Body of pancreas (tissue), 4 donors: ENCODE measurements around the gene HOXC10. TPM values are rescaled to one million over a fixed set of nuclear protein-coding genes. Genes with fewer than 3 reads are reported as not detected.

Experiments
- ATAC-seq: fragments of 150-250 bp; one replicate; pipeline ENCODE4 v1.9.1; 2016
- DNase-seq, 4 donors: peaks; one replicate each; pipeline ENCODE4 v3.0.0-alpha.2; 2019
- H3K27ac ChIP-seq, 4 donors: fragments of 200-600 bp; sonication (generic); 1 replicate in 3 of 4; 2 replicates in 1 of 4; pipeline versions ENCODE4 v1.5.1 to v1.6.1; 2016 to 2019; ENCODE audit warnings: mild to moderate bottlenecking in 1 of 4, mixed read lengths in 1 of 4, moderate library complexity in 1 of 4
- H3K27me3 ChIP-seq, 2 donors: fragments of 200-600 bp; sonication (generic); one replicate each; pipeline ENCODE4 v1.6.0; 2016; ENCODE audit warnings: mild to moderate bottlenecking in 1 of 2
- H3K36me3 ChIP-seq, 2 donors: fragments of 200-600 bp; sonication (generic); replicated peaks in 1 of 2; 2 replicates each; pipeline ENCODE4 v1.5.1; 2016; ENCODE audit warnings: low read depth in 2 of 2; ENCODE audit not compliant: insufficient read depth in 1 of 2
- H3K4me1 ChIP-seq: fragments of 200-600 bp; sonication (generic); one replicate; pipeline ENCODE4 v1.6.0; 2016
- H3K4me3 ChIP-seq, 2 donors: fragments of 200-600 bp; sonication (generic); 1 replicate in 1 of 2; 2 replicates in 1 of 2; pipeline ENCODE4 v1.5.1; 2016 to 2019
- H3K9me3 ChIP-seq, 3 donors: fragments of 200-600 bp; sonication (generic); 1 replicate in 2 of 3; 2 replicates in 1 of 3; pipeline ENCODE4 v1.5.1; 2016
- CTCF ChIP-seq, 7 experiments: fragments of 450-650 bp in 4 of 7; fragments of 200-600 bp in 3 of 7; sonication (generic) in 3 of 7; IDR thresholded peaks; one replicate each; pipeline ENCODE4 v1.5.1; 2016 to 2019; ENCODE audit warnings: antibody characterized with exemption in 7 of 7
- POLR2A ChIP-seq, 3 donors: fragments of 450-650 bp; IDR thresholded peaks; one replicate each; pipeline ENCODE4 v1.6.1; 2016; ENCODE audit warnings: antibody characterized with exemption in 3 of 3, mild to moderate bottlenecking in 2 of 3
- WGBS, 2 donors: methylation state at CpG; one replicate each; pipeline ENCODE4 v1.1.5; 2017; 5-methylcytosine and 5-hydroxymethylcytosine counted together
- intact Hi-C: fragments of 100-400 bp; cut with DNase I; formaldehyde crosslinking; loops from one replicate; pipeline ENCODE4 v1.15.1; 2023
- total RNA-seq, 2 donors: library from RNA; depleted of rRNA; stranded (reverse); fragments of >200 nt; gene quantifications; one replicate each; pipeline ENCODE4 v1.1.0, GENCODE V29; 2016

The HOXC10 gene
- total RNA-seq, 2 donors from 2014 or later = not detected

GRCh38 chr12:53975479-53976152 is 9.3 kb upstream of the HOXC10 start:
- H3K27me3 ChIP-seq = peaks cover 3 to 75% of the 10 kb centered on the region in 2 donors
- H3K9me3 ChIP-seq = no peaks in the 10 kb centered on the region
- 9 to 14% methylated on average over 31 of the region's 31 CpGs for WGBS, 2 donors
- DNase-seq (no peak), ATAC-seq (no peak)
- no peak overlapping the region for H3K4me3 ChIP-seq
- TF ChIP-seq CTCF (IDR thresholded peaks at IDR 0.05) (no peak), POLR2A (IDR thresholded peaks at IDR 0.05) (no peak)
- no peaks in the 10 kb centered on the region for H3K36me3 ChIP-seq
- intact Hi-C loops = no loop called here
- no peak overlapping the region for H3K27ac ChIP-seq
- peaks cover 22% of the 10 kb centered on the region for H3K4me1 ChIP-seq

GRCh38 chr12:53976172-53976822 is 8.6 kb upstream of the HOXC10 start:
- Histone ChIP-seq H3K27ac (no peak overlapping the region), H3K4me3 (no peak overlapping the region), H3K4me1 (peaks cover 22% of the 10 kb centered on the region), H3K27me3 (peaks cover 3 to 68% of the 10 kb centered on the region in 2 donors), H3K36me3 (no peaks in the 10 kb centered on the region), H3K9me3 (no peaks in the 10 kb centered on the region)
- ATAC-seq = no peak
- DNase-seq = no peak
- WGBS, 2 donors = 17 to 21% methylated on average over 21 of the region's 21 CpGs
- TF ChIP-seq POLR2A (IDR thresholded peaks at IDR 0.05) (no peak), CTCF (IDR thresholded peaks at IDR 0.05) (no peak)
- intact Hi-C loops = no loop called here

GRCh38 chr12:53976823-53977595 is 7.9 kb upstream of the HOXC10 start:
- DNase-seq (no peak), ATAC-seq (no peak)
- 8 to 12% methylated on average over 9 of the region's 9 CpGs for WGBS, 2 donors
- intact Hi-C loops = no loop called here
- TF ChIP-seq CTCF (IDR thresholded peaks at IDR 0.05) (no peak), POLR2A (IDR thresholded peaks at IDR 0.05) (no peak)
- H3K9me3 ChIP-seq = no peaks in the 10 kb centered on the region
- H3K4me3 ChIP-seq = no peak overlapping the region
- H3K27ac ChIP-seq = no peak overlapping the region
- peaks cover 3 to 67% of the 10 kb centered on the region in 2 donors for H3K27me3 ChIP-seq
- H3K36me3 ChIP-seq = no peaks in the 10 kb centered on the region
- peaks cover 22% of the 10 kb centered on the region for H3K4me1 ChIP-seq

- WGBS, 2 donors = 3 to 7% methylated on average over 11 of the region's 11 CpGs
- no peak for TF ChIP-seq POLR2A (IDR thresholded peaks at IDR 0.05)
- no peak for TF ChIP-seq CTCF (IDR thresholded peaks at IDR 0.05)
- Histone ChIP-seq H3K4me1 (peaks cover 22% of the 10 kb centered on the region), H3K36me3 (no peaks in the 10 kb centered on the region), H3K9me3 (no peaks in the 10 kb centered on the region), H3K4me3 (no peak overlapping the region), H3K27ac (no peak overlapping the region), H3K27me3 (peaks cover 3 to 69% of the 10 kb centered on the region in 2 donors)
- intact Hi-C loops = no loop called here
- no peak for DNase-seq
- no peak for ATAC-seq
Measured at GRCh38 chr12:53977596-53978445, 7.1 kb upstream of the HOXC10 start.
